NB4 (cell line): Measurements from ENCODE around the gene C12orf60.

Source experiments
- MYC ChIP-seq: IDR thresholded peaks from 2 replicates; pipeline ENCODE4 v1.6.1; 2011; ENCODE audit warnings: low read depth, low read length
- POLR2A ChIP-seq: IDR thresholded peaks from 2 replicates; pipeline ENCODE4 v1.6.1; 2011; ENCODE audit warnings: mild to moderate bottlenecking; ENCODE audit not compliant: insufficient read length; ENCODE audit errors: extremely low read depth
- TF ChIP-seq, protein P1 (sequence below): IDR thresholded peaks from one replicate; pipeline ENCODE4 v1.5.1; 2012; ENCODE audit warnings: low read depth, low read length
- TF ChIP-seq, protein P2 (sequence below): IDR thresholded peaks from 2 replicates; pipeline ENCODE4 v1.6.1; 2011; ENCODE audit warnings: low read depth, low read length

DNA sequence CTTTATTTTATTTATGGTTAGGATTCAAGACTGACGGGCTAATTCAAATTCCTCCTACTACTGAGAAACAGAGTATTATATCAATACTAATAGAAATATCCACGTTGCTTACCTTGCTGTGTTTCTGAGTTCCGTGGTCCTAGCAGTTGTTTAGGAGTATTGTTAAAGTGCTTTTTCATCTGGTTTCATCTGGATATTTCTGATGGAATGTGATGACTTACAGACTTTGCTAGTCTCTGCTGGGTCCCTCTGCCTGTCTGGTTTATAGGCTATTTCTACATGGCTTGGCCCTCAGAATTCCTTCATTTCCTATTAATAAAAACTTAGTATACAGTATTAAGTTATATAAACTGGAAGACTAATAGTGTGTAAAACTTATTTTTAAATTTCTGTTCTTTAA, 10.5 kb downstream of the C12orf60 start, which contains the start of gene SMCO3:
- TF ChIP-seq, protein P1, sequence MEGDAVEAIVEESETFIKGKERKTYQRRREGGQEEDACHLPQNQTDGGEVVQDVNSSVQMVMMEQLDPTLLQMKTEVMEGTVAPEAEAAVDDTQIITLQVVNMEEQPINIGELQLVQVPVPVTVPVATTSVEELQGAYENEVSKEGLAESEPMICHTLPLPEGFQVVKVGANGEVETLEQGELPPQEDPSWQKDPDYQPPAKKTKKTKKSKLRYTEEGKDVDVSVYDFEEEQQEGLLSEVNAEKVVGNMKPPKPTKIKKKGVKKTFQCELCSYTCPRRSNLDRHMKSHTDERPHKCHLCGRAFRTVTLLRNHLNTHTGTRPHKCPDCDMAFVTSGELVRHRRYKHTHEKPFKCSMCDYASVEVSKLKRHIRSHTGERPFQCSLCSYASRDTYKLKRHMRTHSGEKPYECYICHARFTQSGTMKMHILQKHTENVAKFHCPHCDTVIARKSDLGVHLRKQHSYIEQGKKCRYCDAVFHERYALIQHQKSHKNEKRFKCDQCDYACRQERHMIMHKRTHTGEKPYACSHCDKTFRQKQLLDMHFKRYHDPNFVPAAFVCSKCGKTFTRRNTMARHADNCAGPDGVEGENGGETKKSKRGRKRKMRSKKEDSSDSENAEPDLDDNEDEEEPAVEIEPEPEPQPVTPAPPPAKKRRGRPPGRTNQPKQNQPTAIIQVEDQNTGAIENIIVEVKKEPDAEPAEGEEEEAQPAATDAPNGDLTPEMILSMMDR = no peak
- TF ChIP-seq, protein P2, sequence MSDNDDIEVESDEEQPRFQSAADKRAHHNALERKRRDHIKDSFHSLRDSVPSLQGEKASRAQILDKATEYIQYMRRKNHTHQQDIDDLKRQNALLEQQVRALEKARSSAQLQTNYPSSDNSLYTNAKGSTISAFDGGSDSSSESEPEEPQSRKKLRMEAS = no peak
- TF ChIP-seq MYC (no peak), POLR2A (no peak)
